C1 segment of cervical spinal cord (tissue), 14 donors: ENCODE data around the gene FAM180B.
"Not testable (repeated sequence)": the region's sequence is repeated elsewhere in the genome, so short reads cannot be mapped to it uniquely, and the experiment has no call there.

Experiments used
- DNase-seq, 14 donors: peaks; one replicate each; lab custom pipeline; 2025; lab: John Stamatoyannopoulos, UW

The FAM180B gene

GRCh38 chr11:47586098-47586855, at the start of gene FAM180B:
Gene FAM180B, plus strand, starts transcription at chr11:47586678. Its CDS starts 91 bp downstream, at chr11:47586769.
- peak in 6 of 14 donors; percentile 11 to 64 (median 39) for DNase-seq

- no peak for DNase-seq
Observed at GRCh38 chr11:47536915-47537314, 49.6 kb upstream of the FAM180B start.

GRCh38 chr11:47538741-47539565, 47.5 kb upstream of the FAM180B start:
- peak in 1 of 14 donors; percentile 8 for DNase-seq

GRCh38 chr11:47539681-47540039, 46.8 kb upstream of the FAM180B start:
- peak in 1 of 14 donors; percentile 17 for DNase-seq

- no peak for DNase-seq
Observed at GRCh38 chr11:47541070-47541469, 45.4 kb upstream of the FAM180B start.

- DNase-seq, result no peak
Observed at GRCh38 chr11:47545298-47545697, 41.2 kb upstream of the FAM180B start.

- DNase-seq, result not testable (repeated sequence)
Observed at GRCh38 chr11:47546274-47546673, 40.2 kb upstream of the FAM180B start.

GRCh38 chr11:47550288-47551047, 36.0 kb upstream of the FAM180B start:
- no peak for DNase-seq

- DNase-seq, result peak in 1 of 14 donors; percentile 13
Observed at GRCh38 chr11:47551086-47551485, 35.4 kb upstream of the FAM180B start.

- DNase-seq, result peak in 4 of 14 donors; percentile 15 to 61 (median 48)
Observed at GRCh38 chr11:47552056-47552565, 34.4 kb upstream of the FAM180B start.

GRCh38 chr11:47552566-47553405, 33.7 kb upstream of the FAM180B start, which contains the start of gene CELF1:
Gene CELF1, minus strand, starts transcription at chr11:47553132. Its CDS starts 53,609 bp downstream, at chr11:47499523.
- peak; percentile 25 to 91 (median 81) for DNase-seq

- DNase-seq, result no peak
Observed at GRCh38 chr11:47553406-47553743, 33.1 kb upstream of the FAM180B start.

GRCh38 chr11:47557004-47557403, 29.5 kb upstream of the FAM180B start:
- not testable (repeated sequence) for DNase-seq

GRCh38 chr11:47558695-47559094, 27.8 kb upstream of the FAM180B start:
- no peak for DNase-seq

GRCh38 chr11:47560426-47560825, 26.1 kb upstream of the FAM180B start:
- no peak for DNase-seq

- DNase-seq, result not testable (repeated sequence)
Observed at GRCh38 chr11:47562393-47562792, 24.1 kb upstream of the FAM180B start.

GRCh38 chr11:47564366-47564765, 22.1 kb upstream of the FAM180B start:
- DNase-seq, result not testable (repeated sequence)

- DNase-seq, result no peak
Observed at GRCh38 chr11:47564933-47565339, 21.5 kb upstream of the FAM180B start.

GRCh38 chr11:47565340-47566148, 20.9 kb upstream of the FAM180B start, which contains the start of gene PTPMT1:
Gene PTPMT1, plus strand, starts transcription at chr11:47565599. Its CDS starts 24 bp downstream, at chr11:47565623.
- peak in 8 of 14 donors; percentile 6 to 49 (median 27) for DNase-seq
